ENCODE results near the gene KPNA4.

DNA sequence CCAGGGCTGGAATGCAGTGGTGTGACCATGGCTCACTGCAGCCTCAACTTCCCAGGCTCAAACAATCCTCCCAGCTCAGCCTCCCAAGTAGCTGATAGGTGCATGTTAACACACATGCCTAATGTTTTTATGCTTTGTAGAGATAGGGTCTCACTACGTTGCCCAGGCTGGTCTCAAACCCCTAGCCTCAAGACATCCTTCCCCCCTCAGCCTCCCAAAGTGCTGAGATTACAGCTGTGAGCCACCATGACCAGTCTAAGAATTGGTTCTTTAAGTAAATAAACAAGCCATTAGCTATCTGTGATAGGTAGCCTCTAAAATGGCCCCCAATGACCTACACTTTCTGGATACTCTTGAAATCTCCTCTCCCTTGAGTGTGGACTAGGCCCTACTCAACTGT lies 119.5 kb downstream of the KPNA4 start:
- no peak for TF ChIP-seq GATA3 (IDR thresholded peaks at IDR 0.05; ENCODE audit: low read depth, low read length)
- TF ChIP-seq GATA2 (IDR thresholded peaks at IDR 0.05; ENCODE audit: low read depth, low read length): no peak
